ENCODE data around the gene NME7.
A peak's percentile ranks its signal among the peaks of the same experiment; 100 is the strongest.

Gene NME7

GRCh38 chr1:169309178-169310166 is 58.1 kb downstream of the NME7 start:
- TF ChIP-seq Cebpa-rat (IDR thresholded peaks at IDR 0.05): no peak
- Histone ChIP-seq H3K27me3 (no peaks in the 10 kb centered on the region), H3K36me3 (peaks cover 8% of the 10 kb centered on the region; the same call in 1 of the 2 replicates), H3K4me2 (no peak overlapping the region), H3K27ac (no peak overlapping the region), H4K20me1 (no peaks in the 10 kb centered on the region), H3K9ac (no peak overlapping the region), H3K4me3 (no peak overlapping the region), H3K9me3 (no peaks in the 10 kb centered on the region), H3K4me1 (no peaks in the 10 kb centered on the region)

- H3K4me2 ChIP-seq: no peak overlapping the region
- H3K27me3 ChIP-seq: no peaks in the 10 kb centered on the region
- no peaks in the 10 kb centered on the region for H3K9me3 ChIP-seq
- H3K4me3 ChIP-seq: no peak overlapping the region
- TF ChIP-seq Cebpa-rat (IDR thresholded peaks at IDR 0.05): no peak
- H3K27ac ChIP-seq: no peak overlapping the region
- H4K20me1 ChIP-seq: no peaks in the 10 kb centered on the region
- H3K4me1 ChIP-seq: no peaks in the 10 kb centered on the region
- H3K36me3 ChIP-seq: peaks cover 8% of the 10 kb centered on the region; the same call in 1 of the 2 replicates
- no peak overlapping the region for H3K9ac ChIP-seq
These were observed 59.1 kb downstream of the NME7 start for GRCh38 chr1:169308313-169309039.

- H3K4me2 ChIP-seq: no peak overlapping the region
- no peaks in the 10 kb centered on the region for H4K20me1 ChIP-seq
- H3K4me1 ChIP-seq: no peaks in the 10 kb centered on the region
- H3K4me3 ChIP-seq: no peak overlapping the region
- H3K9ac ChIP-seq: no peak overlapping the region
- no peak overlapping the region for H3K27ac ChIP-seq
- no peak for TF ChIP-seq Cebpa-rat (IDR thresholded peaks at IDR 0.05)
- no peaks in the 10 kb centered on the region for H3K27me3 ChIP-seq
- peaks cover 10% of the 10 kb centered on the region; the same call in 1 of the 2 replicates for H3K36me3 ChIP-seq
- H3K9me3 ChIP-seq: no peaks in the 10 kb centered on the region
These were observed 60.4 kb downstream of the NME7 start for GRCh38 chr1:169307176-169307575.

- Histone ChIP-seq H3K4me1 (no peaks in the 10 kb centered on the region), H3K27me3 (no peaks in the 10 kb centered on the region), H3K9ac (no peak overlapping the region), H3K36me3 (peaks cover 12% of the 10 kb centered on the region; the same call in 1 of the 2 replicates), H4K20me1 (no peaks in the 10 kb centered on the region), H3K9me3 (no peaks in the 10 kb centered on the region), H3K4me2 (no peak overlapping the region), H3K27ac (no peak overlapping the region), H3K4me3 (no peak overlapping the region)
- TF ChIP-seq Cebpa-rat (IDR thresholded peaks at IDR 0.05): no peak
These were observed 61.6 kb downstream of the NME7 start for GRCh38 chr1:169305948-169306347.

GRCh38 chr1:169305356-169305755 is 62.2 kb downstream of the NME7 start:
- Histone ChIP-seq H3K4me2 (no peak overlapping the region), H3K9ac (no peak overlapping the region), H3K4me3 (no peak overlapping the region), H3K27me3 (no peaks in the 10 kb centered on the region), H3K27ac (no peak overlapping the region), H3K4me1 (no peaks in the 10 kb centered on the region), H3K9me3 (no peaks in the 10 kb centered on the region), H4K20me1 (no peaks in the 10 kb centered on the region), H3K36me3 (peaks cover 12% of the 10 kb centered on the region; the same call in 1 of the 2 replicates)
- no peak for TF ChIP-seq Cebpa-rat (IDR thresholded peaks at IDR 0.05)

- Histone ChIP-seq H3K9me3 (no peaks in the 10 kb centered on the region), H3K4me2 (no peak overlapping the region), H3K4me3 (no peak overlapping the region), H3K4me1 (0 out of 2 replicates have a peak, but pooled peaks cover 6% of the 10 kb centered on the region), H3K9ac (no peak overlapping the region), H3K36me3 (peaks cover 10% of the 10 kb centered on the region), H3K27ac (no peak overlapping the region), H3K27me3 (no peaks in the 10 kb centered on the region), H4K20me1 (no peaks in the 10 kb centered on the region)
- no peak for TF ChIP-seq Cebpa-rat (IDR thresholded peaks at IDR 0.05)
These were observed 66.7 kb downstream of the NME7 start for GRCh38 chr1:169300854-169301253.

- Histone ChIP-seq H3K9ac (no peak overlapping the region), H3K9me3 (no peaks in the 10 kb centered on the region), H3K36me3 (peaks cover 10% of the 10 kb centered on the region), H3K27me3 (no peaks in the 10 kb centered on the region), H3K4me1 (peaks cover 12% of the 10 kb centered on the region; the same call in 1 of the 2 replicates), H4K20me1 (no peaks in the 10 kb centered on the region), H3K27ac (no peak overlapping the region), H3K4me2 (no peak overlapping the region), H3K4me3 (no peak overlapping the region)
- no peak for TF ChIP-seq Cebpa-rat (IDR thresholded peaks at IDR 0.05)
These were observed 69.2 kb downstream of the NME7 start for GRCh38 chr1:169298441-169298840.

- no peaks in the 10 kb centered on the region for H3K9me3 ChIP-seq
- H3K27me3 ChIP-seq: no peaks in the 10 kb centered on the region
- no peak overlapping the region for H3K27ac ChIP-seq
These were observed 71.8 kb downstream of the NME7 start for GRCh38 chr1:169295846-169296245.

GRCh38 chr1:169295425-169295824 is 72.2 kb downstream of the NME7 start:
- H3K36me3 ChIP-seq: peaks cover 5% of the 10 kb centered on the region
- H3K4me2 ChIP-seq: peak overlapping the region; percentile 23; the same call in 1 of the 2 replicates
- no peaks in the 10 kb centered on the region for H3K27me3 ChIP-seq
- peaks cover 12% of the 10 kb centered on the region; the same call in 1 of the 2 replicates for H3K4me1 ChIP-seq
- no peak overlapping the region for H3K27ac ChIP-seq
- no peak for TF ChIP-seq Cebpa-rat (IDR thresholded peaks at IDR 0.05)
- no peaks in the 10 kb centered on the region for H4K20me1 ChIP-seq
- no peak overlapping the region for H3K4me3 ChIP-seq
- H3K9me3 ChIP-seq: no peaks in the 10 kb centered on the region
- no peak overlapping the region for H3K9ac ChIP-seq

More at GRCh38 chr1:169295846-169296245, 71.8 kb downstream of the NME7 start:
- Histone ChIP-seq H3K4me3 (no peak overlapping the region), H4K20me1 (no peaks in the 10 kb centered on the region), H3K4me2 (peak overlapping the region; percentile 23; the same call in 1 of the 2 replicates), H3K9ac (no peak overlapping the region), H3K36me3 (peaks cover 5% of the 10 kb centered on the region), H3K4me1 (peaks cover 12% of the 10 kb centered on the region; the same call in 1 of the 2 replicates)
- no peak for TF ChIP-seq Cebpa-rat (IDR thresholded peaks at IDR 0.05)

Data from BLaER1 (cell line).